Retinal pigment epithelial cell (primary cell): ENCODE results near the gene CCDC159.
"Not testable (repeated sequence)": the region's sequence is repeated elsewhere in the genome, so short reads cannot be mapped to it uniquely, and the experiment has no call there.

Experiments
- DNase-seq: peaks from one replicate; pipeline ENCODE4 v3.0.0-alpha.2; 2010; ENCODE audit warnings: low read depth
- H3K4me3 ChIP-seq: 2 replicates; pipeline ENCODE4 v1.5.1; 2011; ENCODE audit warnings: mild to moderate bottlenecking, low read length, control low read depth, moderate library complexity
- TF ChIP-seq, protein P1 (sequence below): conservative IDR thresholded peaks from 2 replicates; pipeline ENCODE4 v1.5.1; 2011; ENCODE audit warnings: low read depth, low read length, control low read depth, inconsistent platforms

Gene CCDC159, protein sequence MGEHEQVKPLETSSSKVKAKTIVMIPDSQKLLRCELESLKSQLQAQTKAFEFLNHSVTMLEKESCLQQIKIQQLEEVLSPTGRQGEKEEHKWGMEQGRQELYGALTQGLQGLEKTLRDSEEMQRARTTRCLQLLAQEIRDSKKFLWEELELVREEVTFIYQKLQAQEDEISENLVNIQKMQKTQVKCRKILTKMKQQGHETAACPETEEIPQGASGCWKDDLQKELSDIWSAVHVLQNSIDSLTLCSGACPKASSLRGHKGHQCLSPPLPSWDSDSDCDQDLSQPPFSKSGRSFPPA

DNA sequence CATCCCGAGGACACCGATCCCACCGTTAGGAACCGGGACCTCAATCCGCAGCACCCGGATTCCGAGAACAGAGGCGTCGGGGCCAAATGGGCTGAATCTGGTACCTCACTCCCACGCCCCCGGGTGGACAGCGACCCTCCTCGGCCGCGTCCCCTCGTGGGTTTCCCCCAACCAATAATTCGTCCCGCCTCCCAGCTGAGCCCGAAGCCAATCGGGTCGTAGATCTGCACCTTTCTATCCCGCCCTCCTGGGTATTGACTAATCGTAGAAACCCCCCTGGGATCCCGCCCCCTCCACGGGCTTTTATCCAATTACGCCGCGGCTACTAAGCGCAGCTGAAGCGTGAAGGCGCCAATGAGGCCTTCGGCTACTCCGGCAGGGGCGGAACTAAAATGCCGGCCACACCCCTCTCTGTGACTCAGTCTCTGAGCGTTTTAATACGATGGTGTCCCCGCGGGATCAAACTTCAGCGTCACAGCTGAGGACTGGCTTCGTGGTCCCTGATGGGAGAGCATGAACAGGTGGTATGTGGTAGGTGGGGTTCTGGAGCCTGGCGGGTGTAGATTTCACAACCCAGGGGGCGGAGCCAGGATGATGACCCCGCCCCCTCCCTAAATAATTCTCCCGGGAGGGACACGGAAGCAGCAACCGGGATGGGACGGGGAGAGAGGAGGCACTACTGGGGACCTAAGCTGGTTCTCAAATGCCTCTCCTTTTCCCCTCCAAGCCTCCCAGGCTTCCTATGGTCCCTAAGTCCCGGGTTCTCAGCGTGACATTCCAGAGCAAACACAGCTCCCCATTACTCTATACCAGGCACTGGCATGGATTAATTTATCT lies at the start of gene CCDC159, which contains the start of gene TMEM205:
Gene CCDC159, plus strand, starts transcription at position 416 of the 837 bp plus-strand sequence. Its CDS starts 88 bp downstream, at position 504.
Gene TMEM205, minus strand, starts transcription at position 165 of the 837 bp plus-strand sequence. CDS start 649 bp downstream, outside the sequence.
- DNase-seq = peak; percentile 98
- TF ChIP-seq, protein P1, sequence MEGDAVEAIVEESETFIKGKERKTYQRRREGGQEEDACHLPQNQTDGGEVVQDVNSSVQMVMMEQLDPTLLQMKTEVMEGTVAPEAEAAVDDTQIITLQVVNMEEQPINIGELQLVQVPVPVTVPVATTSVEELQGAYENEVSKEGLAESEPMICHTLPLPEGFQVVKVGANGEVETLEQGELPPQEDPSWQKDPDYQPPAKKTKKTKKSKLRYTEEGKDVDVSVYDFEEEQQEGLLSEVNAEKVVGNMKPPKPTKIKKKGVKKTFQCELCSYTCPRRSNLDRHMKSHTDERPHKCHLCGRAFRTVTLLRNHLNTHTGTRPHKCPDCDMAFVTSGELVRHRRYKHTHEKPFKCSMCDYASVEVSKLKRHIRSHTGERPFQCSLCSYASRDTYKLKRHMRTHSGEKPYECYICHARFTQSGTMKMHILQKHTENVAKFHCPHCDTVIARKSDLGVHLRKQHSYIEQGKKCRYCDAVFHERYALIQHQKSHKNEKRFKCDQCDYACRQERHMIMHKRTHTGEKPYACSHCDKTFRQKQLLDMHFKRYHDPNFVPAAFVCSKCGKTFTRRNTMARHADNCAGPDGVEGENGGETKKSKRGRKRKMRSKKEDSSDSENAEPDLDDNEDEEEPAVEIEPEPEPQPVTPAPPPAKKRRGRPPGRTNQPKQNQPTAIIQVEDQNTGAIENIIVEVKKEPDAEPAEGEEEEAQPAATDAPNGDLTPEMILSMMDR = no peak
- peak within 1 kb of the TSS; percentile 88 for H3K4me3 ChIP-seq

DNA sequence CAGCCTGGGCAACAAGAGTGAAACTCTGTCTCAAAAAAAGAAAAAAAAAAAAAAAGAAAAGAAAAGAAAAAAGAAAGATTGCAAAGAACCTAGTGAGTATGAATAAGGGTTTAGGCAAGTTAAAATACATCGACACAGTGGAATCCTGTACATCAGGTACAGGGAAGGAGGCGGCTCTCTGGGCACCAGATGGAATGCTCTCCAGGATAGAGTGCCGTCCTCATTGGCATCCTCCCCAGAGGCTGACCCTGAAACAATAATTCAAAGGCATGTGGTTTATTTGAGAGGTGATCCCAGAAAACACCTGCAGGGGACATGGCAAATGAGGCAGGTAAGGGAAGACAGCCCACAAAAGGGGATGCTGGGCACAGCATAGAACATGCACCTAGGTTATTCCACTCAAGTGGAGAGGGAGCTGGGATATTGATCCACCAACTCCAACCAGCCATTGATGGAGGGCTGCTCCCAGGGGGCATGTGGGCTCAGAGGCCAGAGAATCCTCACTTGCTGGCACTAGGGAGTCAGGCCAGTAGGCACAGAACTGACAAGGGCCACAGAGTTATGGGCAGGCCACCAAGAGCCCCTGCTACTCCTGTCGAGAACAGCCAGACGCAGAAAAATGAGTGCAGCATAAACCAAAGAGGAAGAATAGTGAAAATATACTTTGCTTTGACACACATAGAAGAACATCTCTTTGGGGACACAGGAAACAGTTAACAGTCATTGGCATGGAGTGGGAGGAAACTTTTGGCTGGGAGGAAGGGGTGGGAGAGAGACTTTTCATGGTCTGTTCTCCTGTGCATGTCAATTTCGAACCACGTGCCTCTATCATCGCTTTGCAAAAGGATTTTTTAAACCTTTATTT lies 46.1 kb upstream of the CCDC159 start:
- TF ChIP-seq, protein P1 = no peak
- DNase-seq = no peak
- no peak overlapping the region for H3K4me3 ChIP-seq

DNA sequence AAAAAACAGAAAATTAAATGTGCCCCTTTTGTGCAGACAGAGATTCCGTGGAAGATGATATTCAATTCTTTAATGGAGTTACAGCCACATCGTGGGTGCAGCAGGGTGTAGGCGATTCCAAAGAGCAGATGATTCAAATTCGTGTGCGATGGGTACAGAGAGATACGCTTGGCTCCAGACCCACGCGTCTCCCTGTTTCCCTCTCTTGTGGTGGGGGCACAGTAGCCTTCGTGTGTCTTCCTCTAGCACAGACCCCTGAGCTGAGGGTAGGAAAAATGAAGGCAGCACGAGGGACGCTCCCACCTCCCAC lies 45.6 kb upstream of the CCDC159 start:
- no peak for DNase-seq
- TF ChIP-seq, protein P1 = no peak
- H3K4me3 ChIP-seq = no peak overlapping the region

DNA sequence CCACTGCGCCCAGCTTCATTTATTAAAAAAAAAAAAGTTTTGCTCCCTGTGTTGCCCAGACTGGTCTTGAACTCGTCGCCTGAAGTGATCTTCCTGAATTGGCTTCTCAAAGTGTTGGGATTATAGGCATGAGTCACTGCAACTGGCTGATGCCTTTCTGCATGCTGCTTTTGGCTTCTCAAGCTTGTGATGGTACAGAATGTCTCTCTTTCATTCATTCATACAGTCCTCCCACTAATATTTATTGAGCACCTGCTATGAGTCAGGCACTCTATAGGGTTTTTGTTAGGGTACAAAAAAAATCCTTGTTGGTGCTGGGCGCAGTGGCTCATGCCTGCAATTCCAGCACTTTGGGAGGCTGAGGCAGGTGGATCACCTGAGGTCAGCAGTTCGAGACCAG lies 41.4 kb upstream of the CCDC159 start:
- no peak overlapping the region for H3K4me3 ChIP-seq
- TF ChIP-seq, protein P1 = no peak
- no peak for DNase-seq

DNA sequence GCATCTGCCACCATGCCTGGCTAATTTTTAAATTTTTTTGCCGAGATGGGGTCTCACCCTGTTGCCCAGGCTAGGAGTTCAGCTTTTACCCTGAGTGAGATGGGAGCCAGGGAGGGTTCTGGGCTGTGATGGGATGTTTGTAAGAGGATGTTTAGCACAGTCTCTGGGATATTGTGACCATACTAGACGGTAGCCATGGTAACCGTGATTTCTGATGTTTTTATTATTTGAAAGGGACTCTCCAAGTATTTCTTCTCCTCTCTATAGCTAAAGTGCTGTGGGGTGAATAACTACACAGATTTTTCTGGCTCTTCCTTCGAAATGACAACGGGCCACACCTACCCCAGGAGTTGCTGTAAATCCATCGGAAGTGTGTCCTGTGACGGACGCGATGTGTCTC lies 40.0 kb upstream of the CCDC159 start:
- DNase-seq = no peak
- no peak overlapping the region for H3K4me3 ChIP-seq
- TF ChIP-seq, protein P1 = no peak

DNA sequence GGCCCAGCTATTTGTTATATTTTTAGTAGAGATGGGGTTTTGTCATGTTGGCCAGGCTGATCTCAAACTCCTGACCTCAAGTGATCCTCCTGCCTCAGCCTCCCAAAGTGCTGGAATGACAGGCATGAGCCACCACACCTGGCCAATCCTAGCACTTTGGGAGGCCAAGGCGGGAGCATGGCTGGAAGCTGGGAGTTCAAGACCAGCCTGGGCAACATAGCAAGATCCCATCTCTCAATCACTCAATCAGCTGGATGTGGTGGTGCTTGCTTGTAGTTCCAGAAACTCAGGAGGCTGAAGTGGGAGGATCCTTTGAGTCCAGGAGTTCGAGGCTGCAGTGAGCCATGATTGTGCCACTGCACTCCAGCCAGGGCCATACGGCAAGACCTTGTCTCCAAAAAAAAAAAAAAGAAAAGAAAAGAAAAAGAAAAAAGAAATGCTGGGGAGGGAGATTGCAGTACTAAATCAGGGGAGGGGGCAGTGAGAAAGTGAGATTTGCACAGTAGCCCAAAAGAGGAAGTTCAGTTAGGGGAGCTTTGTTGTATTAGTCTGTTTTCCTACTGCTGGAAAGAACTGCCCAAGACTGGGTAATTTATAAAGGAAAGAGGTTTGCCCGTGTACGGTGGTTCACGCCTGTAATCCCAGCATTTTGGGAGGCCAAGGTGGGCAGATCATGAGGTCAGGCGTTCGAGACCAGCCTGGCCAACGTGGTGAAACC lies 25.9 kb upstream of the CCDC159 start:
- DNase-seq, H3K4me3 ChIP-seq: not testable (repeated sequence)
